HL-60 (cell line): ENCODE measurements around the gene MYOM1.

Experiments
- CTCF ChIP-seq: IDR thresholded peaks from one replicate; pipeline ENCODE4 v1.5.1; 2011; ENCODE audit warnings: low read length, control low read depth, inconsistent platforms; ENCODE audit not compliant: insufficient read depth
- POLR2AphosphoS5 ChIP-seq: IDR thresholded peaks from 2 replicates; pipeline ENCODE4 v1.6.1; 2012; ENCODE audit warnings: low read depth
- REST ChIP-seq: IDR thresholded peaks from 2 replicates; pipeline ENCODE4 v1.6.1; 2012; ENCODE audit warnings: low read depth; ENCODE audit not compliant: insufficient replicate concordance
- SPI1 ChIP-seq: IDR thresholded peaks from 2 replicates; pipeline ENCODE4 v1.6.1; 2012; ENCODE audit warnings: low read depth, mild to moderate bottlenecking, borderline replicate concordance

GRCh38 chr18:3067722-3068121 lies 152.0 kb downstream of the MYOM1 start:
- TF ChIP-seq CTCF = no peak
- TF ChIP-seq POLR2AphosphoS5 = no peak
- TF ChIP-seq REST = no peak
- no peak for TF ChIP-seq SPI1
